ENCODE data around the gene ELOB. TPM values are rescaled to one million over a fixed set of nuclear protein-coding genes. Genes with fewer than 3 reads are reported as not detected.
A peak's percentile ranks its signal among the peaks of the same experiment; 100 is the strongest.

The ELOB gene
- total RNA-seq, 1 donor from 2014 or later: 183 TPM

GRCh38 chr16:2768403-2769089 is 8.5 kb downstream of the ELOB start:
- H3K9me3 Mint-ChIP-seq (ENCODE audit: unreplicated experiment): peaks cover 26% of the 10 kb centered on the region
- H3K27ac Mint-ChIP-seq (ENCODE audit: unreplicated experiment): no peak overlapping the region
- peak; percentile 51 for DNase-seq
- H3K27me3 Mint-ChIP-seq (ENCODE audit: unreplicated experiment): peaks cover 37% of the 10 kb centered on the region
- no peak overlapping the region for H3K4me3 Mint-ChIP-seq (ENCODE audit: unreplicated experiment)
- peaks cover 5% of the 10 kb centered on the region for H3K4me1 Mint-ChIP-seq (ENCODE audit: low read depth, unreplicated experiment)
- TF ChIP-seq, protein P1, sequence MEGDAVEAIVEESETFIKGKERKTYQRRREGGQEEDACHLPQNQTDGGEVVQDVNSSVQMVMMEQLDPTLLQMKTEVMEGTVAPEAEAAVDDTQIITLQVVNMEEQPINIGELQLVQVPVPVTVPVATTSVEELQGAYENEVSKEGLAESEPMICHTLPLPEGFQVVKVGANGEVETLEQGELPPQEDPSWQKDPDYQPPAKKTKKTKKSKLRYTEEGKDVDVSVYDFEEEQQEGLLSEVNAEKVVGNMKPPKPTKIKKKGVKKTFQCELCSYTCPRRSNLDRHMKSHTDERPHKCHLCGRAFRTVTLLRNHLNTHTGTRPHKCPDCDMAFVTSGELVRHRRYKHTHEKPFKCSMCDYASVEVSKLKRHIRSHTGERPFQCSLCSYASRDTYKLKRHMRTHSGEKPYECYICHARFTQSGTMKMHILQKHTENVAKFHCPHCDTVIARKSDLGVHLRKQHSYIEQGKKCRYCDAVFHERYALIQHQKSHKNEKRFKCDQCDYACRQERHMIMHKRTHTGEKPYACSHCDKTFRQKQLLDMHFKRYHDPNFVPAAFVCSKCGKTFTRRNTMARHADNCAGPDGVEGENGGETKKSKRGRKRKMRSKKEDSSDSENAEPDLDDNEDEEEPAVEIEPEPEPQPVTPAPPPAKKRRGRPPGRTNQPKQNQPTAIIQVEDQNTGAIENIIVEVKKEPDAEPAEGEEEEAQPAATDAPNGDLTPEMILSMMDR (IDR thresholded peaks at IDR 0.05; ENCODE audit: partially characterized antibody, unreplicated experiment): no peak
- H3K36me3 Mint-ChIP-seq (ENCODE audit: unreplicated experiment): peaks cover 32% of the 10 kb centered on the region

DNA sequence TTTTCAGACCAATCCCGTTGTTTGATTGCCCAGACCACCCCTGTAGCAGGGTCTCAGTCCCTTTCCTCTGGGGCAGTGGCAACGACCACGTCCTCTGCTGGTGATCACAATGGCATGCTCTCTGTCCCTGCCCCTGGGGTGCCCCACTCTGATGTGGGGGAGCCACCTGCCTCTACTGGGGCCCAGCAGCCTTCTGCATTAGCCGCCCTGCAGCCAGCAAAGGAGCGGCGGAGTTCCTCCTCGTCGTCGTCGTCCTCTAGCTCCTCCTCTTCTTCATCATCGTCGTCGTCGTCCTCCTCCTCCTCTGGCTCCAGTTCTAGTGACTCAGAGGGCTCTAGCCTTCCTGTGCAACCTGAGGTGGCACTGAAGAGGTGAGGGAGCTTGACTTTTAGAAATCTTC is 9.2 kb downstream of the ELOB start:
- peaks cover 42% of the 10 kb centered on the region for H3K27me3 Mint-ChIP-seq (ENCODE audit: unreplicated experiment)
- H3K36me3 Mint-ChIP-seq (ENCODE audit: unreplicated experiment): peaks cover 39% of the 10 kb centered on the region
- peak overlapping the region; percentile 38 for H3K27ac Mint-ChIP-seq (ENCODE audit: unreplicated experiment)
- DNase-seq: no peak
- peaks cover 5% of the 10 kb centered on the region for H3K4me1 Mint-ChIP-seq (ENCODE audit: low read depth, unreplicated experiment)
- H3K4me3 Mint-ChIP-seq (ENCODE audit: unreplicated experiment): no peak overlapping the region
- TF ChIP-seq, protein P1 (IDR thresholded peaks at IDR 0.05; ENCODE audit: partially characterized antibody, unreplicated experiment): no peak
- peaks cover 26% of the 10 kb centered on the region for H3K9me3 Mint-ChIP-seq (ENCODE audit: unreplicated experiment)

GRCh38 chr16:2767140-2767731 is 9.8 kb downstream of the ELOB start:
- no peak overlapping the region for H3K4me3 Mint-ChIP-seq (ENCODE audit: unreplicated experiment)
- TF ChIP-seq, protein P1 (IDR thresholded peaks at IDR 0.05; ENCODE audit: partially characterized antibody, unreplicated experiment): no peak
- no peak for DNase-seq
- peak overlapping the region; percentile 38 for H3K27ac Mint-ChIP-seq (ENCODE audit: unreplicated experiment)
- H3K4me1 Mint-ChIP-seq (ENCODE audit: low read depth, unreplicated experiment): peaks cover 5% of the 10 kb centered on the region
- peaks cover 31% of the 10 kb centered on the region for H3K9me3 Mint-ChIP-seq (ENCODE audit: unreplicated experiment)
- peaks cover 44% of the 10 kb centered on the region for H3K27me3 Mint-ChIP-seq (ENCODE audit: unreplicated experiment)
- peaks cover 45% of the 10 kb centered on the region for H3K36me3 Mint-ChIP-seq (ENCODE audit: unreplicated experiment)

GRCh38 chr16:2766430-2767139 is 10.5 kb downstream of the ELOB start:
- peak overlapping the region; percentile 30 for H3K4me3 Mint-ChIP-seq (ENCODE audit: unreplicated experiment)
- peaks cover 44% of the 10 kb centered on the region for H3K27me3 Mint-ChIP-seq (ENCODE audit: unreplicated experiment)
- peaks cover 34% of the 10 kb centered on the region for H3K9me3 Mint-ChIP-seq (ENCODE audit: unreplicated experiment)
- no peak for DNase-seq
- H3K36me3 Mint-ChIP-seq (ENCODE audit: unreplicated experiment): peaks cover 51% of the 10 kb centered on the region
- TF ChIP-seq, protein P1 (IDR thresholded peaks at IDR 0.05; ENCODE audit: partially characterized antibody, unreplicated experiment): no peak
- H3K4me1 Mint-ChIP-seq (ENCODE audit: low read depth, unreplicated experiment): peaks cover 5% of the 10 kb centered on the region
- H3K27ac Mint-ChIP-seq (ENCODE audit: unreplicated experiment): peak overlapping the region; percentile 11
